Activated B cell treated with CpG ODN at 0.5 μM for 24 hours (primary cell): Measurements from ENCODE around the gene EIF5A. TPM values are rescaled to one million over a fixed set of nuclear protein-coding genes. Genes with fewer than 3 reads are reported as not detected.

ENCODE experiments used
- ATAC-seq: fragments of 200-7000 bp; cut with Tn5 transposase; one replicate; pipeline ENCODE4 v1.10.0; 2021; ENCODE audit warnings: low read depth, mild to moderate bottlenecking, moderate library complexity
- CTCF ChIA-PET: fragments of 350-600 bp; sonication (Branson Sonifier 250); formaldehyde crosslinking; loops from one replicate; lab custom pipeline; 2021; ENCODE audit warnings: antibody characterized with exemption; lab: Charles Lee
- POLR2A ChIA-PET: fragments of 350-600 bp; sonication (Branson Sonifier 250); formaldehyde crosslinking; loops from one replicate; lab custom pipeline; 2021; ENCODE audit warnings: antibody characterized with exemption; lab: Charles Lee
- DNase-seq: peaks from one replicate; pipeline ENCODE4 v3.0.0; 2022
- H3K27ac Mint-ChIP-seq: one replicate; pipeline ENCODE4 v1.8.0; 2020; ENCODE audit warnings: mixed read lengths
- H3K27me3 Mint-ChIP-seq: one replicate; pipeline ENCODE4 v1.8.0; 2021; ENCODE audit warnings: mixed read lengths
- H3K36me3 Mint-ChIP-seq: one replicate; pipeline ENCODE4 v1.8.0; 2021; ENCODE audit warnings: low read depth, mixed read lengths
- H3K4me1 Mint-ChIP-seq: one replicate; pipeline ENCODE4 v1.8.0; 2021; ENCODE audit warnings: mixed read lengths
- H3K4me3 Mint-ChIP-seq: one replicate; pipeline ENCODE4 v1.8.0; 2020; ENCODE audit warnings: mild to moderate bottlenecking, mixed read lengths
- H3K9me3 Mint-ChIP-seq: one replicate; pipeline ENCODE4 v1.8.0; 2020; ENCODE audit warnings: mixed read lengths
- CTCF ChIP-seq: fragments of 200-600 bp; IDR thresholded peaks from one replicate; pipeline ENCODE4 v1.8.0; 2022; ENCODE audit warnings: antibody characterized with exemption, mild to moderate bottlenecking
- intact Hi-C: fragments of 100-400 bp; cut with micrococcal nuclease; formaldehyde crosslinking; loops from one replicate; pipeline ENCODE4 v1.15.1; 2024
- total RNA-seq: library from RNA; stranded (reverse); gene quantifications from 2 replicates; pipeline ENCODE4 v1.2.3, GENCODE V29; 2022

The EIF5A gene
- total RNA-seq, 1 donor from 2014 or later: 656 TPM

GRCh38 chr17:7281074-7281952 is 26.1 kb upstream of the EIF5A start, which contains the start of gene SLC2A4:
Gene SLC2A4, plus strand, starts transcription at chr17:7281718. Its CDS starts 217 bp downstream, at chr17:7281935.
- peaks cover 14% of the 10 kb centered on the region for H3K4me1 Mint-ChIP-seq
- DNase-seq: peak; percentile 79
- TF ChIP-seq CTCF: no peak
- peak; percentile 82 for ATAC-seq
- peaks cover 17% of the 10 kb centered on the region for H3K27me3 Mint-ChIP-seq
- intact Hi-C loops: loop anchor here (1.0 to 5.0 kb wide), 5 partner anchors 26 to 234 kb away; partner anchors contain the start of genes EIF5A, NEURL4 and POLR2A
- CTCF ChIA-PET: interaction anchor here (0.8 to 4.5 kb wide), 7 partner anchors 11 to 236 kb away, joined by 3 to 38 read pairs (median 3); partner anchors contain the start of gene ACAP1
- H3K9me3 Mint-ChIP-seq: no peaks in the 10 kb centered on the region
- no peaks in the 10 kb centered on the region for H3K36me3 Mint-ChIP-seq
- peak within 1 kb of the TSS; percentile 77 for H3K27ac Mint-ChIP-seq
- peak within 1 kb of the TSS; percentile 82 for H3K4me3 Mint-ChIP-seq
- POLR2A ChIA-PET: interaction anchor here (0.5 to 2.2 kb wide), 16 partner anchors 15 to 303 kb away, joined by 3 to 14 read pairs (median 5); partner anchors contain the start of genes ACAP1, GPS2, NEURL4 and PHF23

- Mint-ChIP-seq H3K27ac (no peak overlapping the region), H3K4me1 (peaks cover 14% of the 10 kb centered on the region), H3K9me3 (no peaks in the 10 kb centered on the region), H3K4me3 (peak overlapping the region; percentile 82), H3K27me3 (peaks cover 22% of the 10 kb centered on the region), H3K36me3 (no peaks in the 10 kb centered on the region)
- no peak for ATAC-seq
- no peak for DNase-seq
- POLR2A ChIA-PET: interaction anchor here (0.6 to 2.2 kb wide), 9 partner anchors 33 to 405 kb away, joined by 3 to 9 read pairs (median 5); partner anchors contain the start of genes ACAP1, GPS2, NEURL4 and TMEM102
- intact Hi-C loops: loop anchor here (1.0 to 5.0 kb wide), 5 partner anchors 25 to 235 kb away; partner anchors contain the start of genes EIF5A, NEURL4 and POLR2A
- no peak for TF ChIP-seq CTCF
- CTCF ChIA-PET: interaction anchor here (1.3 to 4.5 kb wide), 5 partner anchors 14 to 278 kb away, joined by 3 to 38 read pairs (median 4); no protein-coding TSS in a partner anchor
Measured at GRCh38 chr17:7281953-7282751, 25.3 kb upstream of the EIF5A start.

GRCh38 chr17:7282752-7283321 is 24.6 kb upstream of the EIF5A start:
- no peak for TF ChIP-seq CTCF
- no peaks in the 10 kb centered on the region for H3K36me3 Mint-ChIP-seq
- H3K9me3 Mint-ChIP-seq: no peaks in the 10 kb centered on the region
- ChIA-PET CTCF (interaction anchor here (1.0 to 4.5 kb wide), 4 partner anchors 13 to 278 kb away, joined by 3 to 38 read pairs (median 6); no protein-coding TSS in a partner anchor), POLR2A (interaction anchor here (1.0 to 2.2 kb wide), 5 partner anchors 47 to 404 kb away, joined by 4 to 9 read pairs (median 5); partner anchors contain the start of genes ACAP1, NEURL4 and TP53)
- intact Hi-C loops: loop anchor here (5.0 kb wide), 1 partner anchor 236 kb away; no protein-coding TSS in a partner anchor
- DNase-seq (no peak), ATAC-seq (no peak)
- H3K4me3 Mint-ChIP-seq: peak overlapping the region; percentile 19
- H3K27ac Mint-ChIP-seq: peak overlapping the region; percentile 50
- H3K27me3 Mint-ChIP-seq: peaks cover 27% of the 10 kb centered on the region
- H3K4me1 Mint-ChIP-seq: peaks cover 14% of the 10 kb centered on the region

GRCh38 chr17:7283471-7284216 is 23.8 kb upstream of the EIF5A start:
- peaks cover 14% of the 10 kb centered on the region for H3K4me1 Mint-ChIP-seq
- CTCF ChIA-PET: interaction anchor here (1.0 to 4.5 kb wide), 3 partner anchors 13 to 277 kb away, joined by 3 to 38 read pairs (median 4); no protein-coding TSS in a partner anchor
- ATAC-seq (no peak), DNase-seq (no peak)
- intact Hi-C loops: loop anchor here (5.0 kb wide), 1 partner anchor 236 kb away; no protein-coding TSS in a partner anchor
- peaks cover 33% of the 10 kb centered on the region for H3K27me3 Mint-ChIP-seq
- no peaks in the 10 kb centered on the region for H3K9me3 Mint-ChIP-seq
- TF ChIP-seq CTCF: no peak
- no peaks in the 10 kb centered on the region for H3K36me3 Mint-ChIP-seq
- POLR2A ChIA-PET: interaction anchor here (1.3 kb wide), 1 partner anchor 403 kb away, joined by 4 read pairs; the partner anchor contains the start of gene TP53
- H3K4me3 Mint-ChIP-seq: no peak overlapping the region
- no peak overlapping the region for H3K27ac Mint-ChIP-seq
